NCI-H1930 (cell line): Measurements from ENCODE around the gene OR2T1.
"Not testable (repeated sequence)": the region's sequence is repeated elsewhere in the genome, so short reads cannot be mapped to it uniquely, and the experiment has no call there.

ENCODE experiments used
- DNase-seq, 2 experiments: peaks; one replicate each; lab custom pipeline; 2025; lab: John Stamatoyannopoulos, UW

OR2T1 gene, protein sequence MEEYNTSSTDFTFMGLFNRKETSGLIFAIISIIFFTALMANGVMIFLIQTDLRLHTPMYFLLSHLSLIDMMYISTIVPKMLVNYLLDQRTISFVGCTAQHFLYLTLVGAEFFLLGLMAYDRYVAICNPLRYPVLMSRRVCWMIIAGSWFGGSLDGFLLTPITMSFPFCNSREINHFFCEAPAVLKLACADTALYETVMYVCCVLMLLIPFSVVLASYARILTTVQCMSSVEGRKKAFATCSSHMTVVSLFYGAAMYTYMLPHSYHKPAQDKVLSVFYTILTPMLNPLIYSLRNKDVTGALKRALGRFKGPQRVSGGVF

DNA sequence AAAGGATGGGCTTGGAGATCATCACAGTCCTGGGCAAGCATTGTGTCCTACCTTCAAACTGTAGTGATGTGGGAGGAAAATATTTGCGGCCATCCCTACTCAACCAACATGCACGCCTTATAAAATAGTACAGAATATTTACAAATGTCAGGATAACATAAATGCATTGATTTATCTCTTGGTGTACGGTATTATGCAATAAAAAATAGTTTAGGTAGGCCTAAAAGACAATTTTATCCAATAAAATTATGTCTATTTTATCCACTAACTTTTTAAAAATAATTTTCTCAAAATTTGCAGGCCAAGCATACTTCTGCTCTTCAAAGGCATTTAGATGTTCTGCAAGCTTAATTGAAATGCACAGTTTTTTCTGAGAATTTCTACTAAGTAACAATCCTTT, at the start of gene OR2T1:
TSS of gene OR2T1 (plus strand) at position 301 of the 400 bp plus-strand sequence. CDS start 3,100 bp downstream, outside the sequence.
- DNase-seq: no peak

- no peak for DNase-seq
Observed at GRCh38 chr1:248359415-248359814, 43.4 kb upstream of the OR2T1 start.

- no peak for DNase-seq
Observed at GRCh38 chr1:248361121-248361715, 41.6 kb upstream of the OR2T1 start, which contains the start of gene OR2T4. Gene OR2T4, plus strand, starts transcription at chr1:248361665. Its CDS starts 0 bp downstream, at chr1:248361665.

DNA sequence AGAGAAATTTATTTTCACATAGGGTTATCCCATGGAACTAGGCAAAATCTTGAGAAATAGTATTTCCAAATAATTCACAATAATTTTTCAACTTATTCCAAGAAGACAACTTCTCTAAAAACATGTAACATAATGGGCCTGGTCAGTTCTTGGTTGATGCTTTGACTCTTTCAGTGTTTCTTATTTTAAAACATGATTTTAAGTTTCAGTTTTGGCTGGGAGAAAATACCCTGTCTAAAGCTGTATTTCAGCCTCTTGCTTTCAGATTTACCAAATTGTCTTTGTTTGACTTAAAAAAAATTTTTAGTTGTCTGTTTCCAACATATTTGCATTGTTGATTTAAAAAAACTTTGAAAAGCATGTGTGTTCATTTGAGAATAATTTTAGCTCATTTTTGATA, 36.2 kb upstream of the OR2T1 start:
- no peak for DNase-seq

GRCh38 chr1:248372394-248372793, 30.5 kb upstream of the OR2T1 start:
- no peak for DNase-seq

DNA sequence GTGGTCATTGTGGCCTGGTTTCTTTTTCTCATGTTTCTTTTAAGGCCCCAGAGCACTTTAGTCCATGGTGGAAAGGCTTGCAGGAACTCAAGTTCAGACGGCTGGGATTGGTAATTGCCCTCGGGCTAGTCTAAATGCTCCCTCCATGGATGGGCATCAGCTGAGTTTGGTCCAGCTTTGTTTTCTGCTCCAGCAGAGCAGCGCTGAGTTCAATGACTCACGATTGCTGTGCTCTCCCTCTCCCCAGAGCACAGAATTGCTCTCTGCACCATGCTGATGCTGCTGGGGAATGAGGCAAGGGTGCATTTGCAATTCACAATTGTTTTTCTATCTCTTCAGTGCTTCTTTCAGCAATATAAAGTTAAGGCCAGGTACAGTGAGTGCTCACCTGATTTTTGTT, 29.1 kb upstream of the OR2T1 start:
- no peak for DNase-seq

GRCh38 chr1:248375446-248375845, 27.4 kb upstream of the OR2T1 start, which contains the start of gene OR2T6:
Gene OR2T6, plus strand, starts transcription at chr1:248375746. Its CDS starts 11,863 bp downstream, at chr1:248387609.
- no peak for DNase-seq

- no peak for DNase-seq
Observed at GRCh38 chr1:248376916-248377315, 25.9 kb upstream of the OR2T1 start.

GRCh38 chr1:248380854-248381253, 22.0 kb upstream of the OR2T1 start:
- DNase-seq: no peak

- DNase-seq: no peak
Observed at GRCh38 chr1:248388426-248388825, 14.4 kb upstream of the OR2T1 start.

DNA sequence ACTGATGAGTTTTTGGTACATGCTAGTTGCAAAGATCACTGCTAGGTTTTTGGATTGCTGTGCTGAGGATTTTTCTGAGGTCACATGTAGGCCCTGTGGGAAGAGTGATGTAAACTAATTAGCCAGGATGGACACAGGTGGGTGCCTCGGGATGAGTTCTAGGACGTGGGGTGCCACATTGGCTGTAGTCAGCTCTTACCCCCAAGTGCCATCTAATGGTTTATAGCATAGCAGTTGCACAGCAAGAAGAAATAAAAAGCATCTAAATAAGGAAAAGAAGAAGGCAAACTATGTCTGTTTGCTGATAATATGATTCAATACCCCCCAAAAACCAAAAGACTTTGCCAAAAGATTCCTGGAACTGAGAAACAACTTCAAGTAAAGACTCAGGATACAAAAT, 9.8 kb upstream of the OR2T1 start:
- DNase-seq: no peak

- DNase-seq: peak in 1 of 2 experiments; percentile 4
Observed at GRCh38 chr1:248404024-248404423, 1.2 kb downstream of the OR2T1 start.

DNA sequence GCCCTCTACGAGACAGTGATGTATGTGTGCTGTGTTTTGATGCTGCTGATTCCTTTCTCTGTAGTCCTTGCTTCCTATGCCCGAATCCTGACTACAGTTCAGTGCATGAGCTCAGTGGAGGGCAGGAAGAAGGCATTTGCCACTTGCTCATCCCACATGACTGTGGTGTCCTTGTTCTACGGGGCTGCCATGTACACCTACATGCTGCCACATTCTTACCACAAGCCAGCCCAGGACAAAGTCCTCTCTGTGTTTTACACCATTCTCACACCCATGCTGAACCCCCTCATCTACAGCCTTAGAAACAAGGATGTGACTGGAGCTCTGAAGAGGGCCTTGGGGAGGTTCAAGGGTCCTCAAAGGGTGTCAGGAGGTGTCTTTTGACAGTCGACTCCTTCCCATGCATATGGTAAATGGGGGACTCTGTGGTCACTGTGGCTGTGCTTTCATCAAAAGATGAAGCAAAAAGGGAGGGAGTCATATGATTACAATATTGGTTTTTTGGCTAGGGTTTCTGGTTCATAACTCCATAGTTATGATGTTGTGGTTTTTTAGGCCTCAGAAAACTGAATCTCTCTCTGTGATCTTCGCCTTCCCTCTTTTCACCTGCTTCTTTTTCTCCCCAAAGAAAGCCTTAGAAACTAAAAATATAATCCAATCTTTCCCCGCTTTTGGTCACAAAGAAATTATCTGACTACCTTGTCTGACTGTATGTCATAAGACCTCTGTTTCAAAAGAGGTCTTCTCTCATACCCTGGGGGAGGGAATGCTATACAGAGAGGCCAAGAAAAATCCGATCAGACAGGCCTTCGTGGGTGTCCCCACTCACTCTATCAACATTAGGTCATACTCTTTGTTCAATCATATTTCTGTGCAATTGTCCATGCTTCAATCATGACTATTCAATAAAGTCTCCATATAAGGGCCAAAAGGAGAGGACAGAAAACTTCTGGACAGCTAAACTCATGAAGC, 4.2 kb downstream of the OR2T1 start:
- DNase-seq: no peak

DNA sequence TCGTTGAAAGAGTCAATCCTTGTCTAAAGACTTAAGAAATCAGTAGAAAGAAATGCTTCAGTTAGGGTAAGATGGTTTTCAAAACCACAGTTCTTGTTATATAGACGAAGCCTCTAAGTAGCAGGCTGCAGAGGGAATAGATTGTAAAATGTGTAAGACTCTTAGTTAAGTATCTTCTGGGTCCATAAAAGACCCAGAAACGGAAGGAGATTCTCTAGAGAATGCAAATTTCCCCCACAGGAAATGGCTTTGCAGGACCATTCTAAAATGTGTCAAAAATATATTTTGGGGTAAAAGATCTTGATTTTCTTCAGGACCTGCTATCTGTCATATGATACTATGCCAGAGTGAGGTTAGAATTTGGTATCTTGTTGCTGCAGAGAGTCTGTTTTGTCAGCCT, 13.4 kb downstream of the OR2T1 start:
- DNase-seq: no peak

- DNase-seq: no peak
Observed at GRCh38 chr1:248417854-248418253, 15.0 kb downstream of the OR2T1 start.

- no peak for DNase-seq
Observed at GRCh38 chr1:248421384-248421783, 18.5 kb downstream of the OR2T1 start.

DNA sequence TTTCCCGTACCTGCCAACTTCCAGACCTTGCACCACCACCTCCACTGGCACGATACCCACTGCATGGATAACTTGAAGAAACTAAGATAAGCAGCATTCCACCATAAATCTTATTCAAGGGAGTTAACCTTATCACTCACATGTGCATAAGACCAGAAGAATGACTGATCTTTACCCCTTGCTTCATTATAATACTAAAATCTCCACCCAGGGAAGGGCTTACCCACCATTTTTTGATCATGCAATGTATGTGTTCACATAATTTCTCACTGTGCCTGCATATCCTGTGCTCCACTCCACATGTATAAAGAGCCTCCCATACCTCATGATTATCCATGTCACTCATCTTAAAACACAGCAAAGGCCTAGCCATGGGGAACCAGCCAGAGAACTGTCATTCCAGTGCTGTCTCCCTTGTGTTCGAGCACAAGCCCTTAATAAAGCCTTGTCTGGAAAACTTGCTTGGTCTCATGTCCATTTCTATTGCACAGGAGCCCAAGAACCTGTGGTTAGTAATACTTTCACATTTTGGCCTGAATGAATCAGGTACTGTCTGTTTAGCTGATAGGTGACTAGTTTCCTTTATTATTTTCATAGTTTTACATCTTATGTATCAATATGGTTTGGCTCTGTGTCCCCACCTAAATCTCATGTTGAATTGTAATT, 24.8 kb downstream of the OR2T1 start:
- DNase-seq: not testable (repeated sequence)

DNA sequence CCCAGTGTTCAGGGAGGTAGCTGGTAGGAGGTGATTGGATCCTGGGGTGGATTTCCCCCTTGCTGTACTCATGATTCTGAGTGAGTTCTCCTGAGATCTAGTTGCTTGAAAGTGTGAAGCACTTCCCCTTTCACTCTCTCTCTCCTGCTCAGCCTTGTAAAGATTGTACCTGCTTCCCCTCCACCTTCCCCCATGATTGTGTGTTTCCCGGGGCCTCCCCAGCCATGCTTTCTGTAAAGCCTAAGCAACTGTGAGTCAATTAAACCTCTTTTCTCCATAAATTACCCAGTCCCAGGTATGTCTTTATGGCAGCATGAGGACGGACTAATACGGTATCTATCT, 25.3 kb downstream of the OR2T1 start:
- not testable (repeated sequence) for DNase-seq

GRCh38 chr1:248431683-248432082, 28.8 kb downstream of the OR2T1 start:
- DNase-seq: not testable (repeated sequence)

DNA sequence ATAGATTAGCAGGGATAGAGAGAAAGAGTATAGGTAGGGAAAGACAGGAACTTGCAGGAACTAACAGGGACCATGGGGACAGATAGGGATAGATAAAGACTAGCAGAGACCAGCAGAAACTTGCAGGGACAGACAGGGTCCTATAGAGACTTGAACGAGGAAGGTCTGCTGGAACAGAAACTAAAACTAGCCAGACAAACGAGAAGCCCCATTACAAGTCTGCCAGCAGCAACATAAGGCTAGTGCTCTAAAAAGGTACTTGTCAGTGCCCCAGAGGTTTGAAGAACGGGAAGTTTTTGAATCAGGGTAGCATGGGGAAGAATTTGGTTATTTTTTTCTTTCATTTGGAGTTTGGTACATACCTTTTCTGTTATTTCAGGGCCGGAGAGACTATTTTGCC, 29.4 kb downstream of the OR2T1 start:
- DNase-seq: not testable (repeated sequence)

GRCh38 chr1:248433811-248434415, 31.1 kb downstream of the OR2T1 start:
- not testable (repeated sequence) for DNase-seq
